A549 (cell line): ENCODE measurements around the gene KTN1. TPM values are rescaled to one million over a fixed set of nuclear protein-coding genes. Genes with fewer than 3 reads are reported as not detected.

Experiments used
- ATAC-seq, 2 experiments: fragments of 200-7000 bp in 1 of 2; fragments of >200 bp in 1 of 2; cut with Nextera tagmentation in 1 of 2; cut with Tn5 transposase in 1 of 2; 3 replicates each; pipeline versions ENCODE4 v1.8.0 to v1.9.1; 2018 to 2020; ENCODE audit warnings: mild to moderate bottlenecking in 1 of 2, moderate library complexity in 1 of 2
- CTCF ChIA-PET: fragments of 300-600 bp; sonication (Branson Sonifier 250); formaldehyde crosslinking; extraction: SDS; loops from one replicate; lab custom pipeline; 2021; ENCODE audit warnings: antibody characterized with exemption, inconsistent platforms; lab: Yijun Ruan, JAX
- POLR2A ChIA-PET: fragments of 350-600 bp; formaldehyde crosslinking; extraction: SDS; loops from one replicate; lab custom pipeline; 2021; ENCODE audit warnings: antibody characterized with exemption, inconsistent platforms; lab: Yijun Ruan, JAX
- DNase-seq, 2 experiments: peaks; one replicate each; pipeline versions ENCODE4 v3.0.0 to v3.0.0-alpha.2; 2011 to 2016; ENCODE audit warnings: low read depth in 1 of 2, low spot score in 1 of 2
- FAIRE-seq: peaks from 2 replicates; lab custom pipeline; 2011; peaks lifted over from hg19 to GRCh38; lab: Jason Lieb, UNC
- H3K27ac ChIP-seq, 2 experiments: fragments of >200 bp; sonication (Bioruptor Twin); formaldehyde crosslinking; 3 replicates each; pipeline ENCODE4 v1.5.1; 2016 to 2017
- H3K4me1 ChIP-seq: fragments of >200 bp; sonication (Bioruptor Twin); formaldehyde crosslinking; 3 replicates; pipeline ENCODE4 v1.6.1; 2016
- H3K4me2 ChIP-seq: fragments of >200 bp; sonication (Bioruptor Twin); formaldehyde crosslinking; 3 replicates; pipeline ENCODE4 v1.6.1; 2016
- H3K4me3 ChIP-seq: fragments of >200 bp; sonication (Bioruptor Twin); formaldehyde crosslinking; 3 replicates; pipeline ENCODE4 v1.5.1; 2016
- H3K9me3 ChIP-seq: fragments of >200 bp; sonication (Bioruptor Twin); formaldehyde crosslinking; 3 replicates; pipeline ENCODE4 v1.6.1; 2016
- BCL3 ChIP-seq: fragments of >200 bp; sonication (Bioruptor Twin); formaldehyde crosslinking; IDR thresholded peaks from 3 replicates; pipeline ENCODE4 v1.6.1; 2016
- CBX2 ChIP-seq: fragments of 200-600 bp; sonication (generic); IDR thresholded peaks from 2 replicates; pipeline ENCODE4 v1.6.1; 2016; ENCODE audit warnings: low read depth, mild to moderate bottlenecking, borderline replicate concordance
- CHD4 ChIP-seq: fragments of 200-600 bp; sonication (generic); IDR thresholded peaks from 2 replicates; pipeline ENCODE4 v1.6.1; 2016; ENCODE audit warnings: antibody characterized with exemption, mild to moderate bottlenecking, borderline replicate concordance
- EHF ChIP-seq: fragments of 250-450 bp; sonication (Bioruptor Pico); IDR thresholded peaks from 2 replicates; pipeline ENCODE4 v1.5.0; 2020; ENCODE audit warnings: mild to moderate bottlenecking
- EP300 ChIP-seq, 2 experiments: fragments of >200 bp; sonication (Bioruptor Twin); formaldehyde crosslinking; IDR thresholded peaks; 2 replicates in 1 of 2; 3 replicates in 1 of 2; pipeline ENCODE4 v1.6.1; 2016 to 2017
- ESRRA ChIP-seq: fragments of 150-350 bp; IDR thresholded peaks from 2 replicates; pipeline ENCODE4 v1.6.1; 2014; ENCODE audit warnings: mild to moderate bottlenecking, low read length, borderline replicate concordance
- FOXS1 ChIP-seq: fragments of 250-450 bp; sonication (Bioruptor Pico); IDR thresholded peaks from 2 replicates; pipeline ENCODE4 v1.5.0; 2020; ENCODE audit warnings: mild to moderate bottlenecking, moderate library complexity
- HDAC2 ChIP-seq: fragments of 200-600 bp; sonication (generic); IDR thresholded peaks from 2 replicates; pipeline ENCODE4 v1.6.1; 2016
- HES2 ChIP-seq: fragments of >200 bp; sonication (Bioruptor Twin); formaldehyde crosslinking; IDR thresholded peaks from 2 replicates; pipeline ENCODE4 v1.6.1; 2016
- HOXB5 ChIP-seq: fragments of 250-450 bp; sonication (Bioruptor Pico); IDR thresholded peaks from 2 replicates; pipeline ENCODE4 v1.5.0; 2020; ENCODE audit warnings: mild to moderate bottlenecking, moderate library complexity
- JUN ChIP-seq, 2 experiments: fragments of >200 bp; sonication (Bioruptor Twin); formaldehyde crosslinking; IDR thresholded peaks; 2 replicates in 1 of 2; 3 replicates in 1 of 2; pipeline ENCODE4 v1.6.1; 2016 to 2017
- JUNB ChIP-seq: fragments of >200 bp; sonication (Bioruptor Twin); formaldehyde crosslinking; IDR thresholded peaks from 2 replicates; pipeline ENCODE4 v1.6.1; 2016
- KDM1A ChIP-seq: fragments of 200-600 bp; sonication (generic); IDR thresholded peaks from 2 replicates; pipeline ENCODE4 v1.6.1; 2016; ENCODE audit warnings: low read depth, mild to moderate bottlenecking
- MAFK ChIP-seq: fragments of 450-650 bp; IDR thresholded peaks from 2 replicates; pipeline ENCODE4 v1.6.1; 2014; ENCODE audit not compliant: partially characterized antibody
- MAX ChIP-seq: IDR thresholded peaks from 2 replicates; pipeline ENCODE4 v1.6.1; 2012
- MAZ ChIP-seq: fragments of 150-350 bp; IDR thresholded peaks from 2 replicates; pipeline ENCODE4 v1.6.1; 2014; ENCODE audit warnings: antibody characterized with exemption, low read depth, low read length, borderline replicate concordance
- NR3C1 ChIP-seq: fragments of >200 bp; sonication (Bioruptor Twin); formaldehyde crosslinking; IDR thresholded peaks from 3 replicates; pipeline ENCODE4 v1.6.1; 2017
- PBX3 ChIP-seq: IDR thresholded peaks from 2 replicates; pipeline ENCODE4 v1.6.1; 2012
- POLR2AphosphoS2 ChIP-seq: conservative IDR thresholded peaks from 2 replicates; pipeline ENCODE4 v1.6.1; 2012; ENCODE audit warnings: low read length, improper control_type of control experiment, inconsistent platforms
- SREBF2 ChIP-seq: fragments of 450-650 bp; IDR thresholded peaks from 2 replicates; pipeline ENCODE4 v1.6.1; 2014; ENCODE audit warnings: mild to moderate bottlenecking, moderate library complexity
- TP53 ChIP-seq: fragments of 250-450 bp; sonication (Bioruptor Pico); IDR thresholded peaks from 2 replicates; pipeline ENCODE4 v1.5.0; 2021; ENCODE audit warnings: mild to moderate bottlenecking, moderate library complexity
- USF2 ChIP-seq: fragments of 450-650 bp; IDR thresholded peaks from 2 replicates; pipeline ENCODE4 v1.6.1; 2014; ENCODE audit warnings: antibody characterized with exemption
- ZC3H11A ChIP-seq: fragments of 450-650 bp; IDR thresholded peaks from 2 replicates; pipeline ENCODE4 v1.6.1; 2014; ENCODE audit warnings: antibody characterized with exemption, mild to moderate bottlenecking
- ZNF302 ChIP-seq: fragments of 250-450 bp; sonication (Bioruptor Pico); IDR thresholded peaks from 2 replicates; pipeline ENCODE4 v1.9.0; 2021; ENCODE audit warnings: inconsistent platforms, mild to moderate bottlenecking, moderate library complexity
- ZSCAN20 ChIP-seq: fragments of 250-450 bp; sonication (Bioruptor Pico); IDR thresholded peaks from 2 replicates; pipeline ENCODE4 v1.8.0; 2022; ENCODE audit warnings: mild to moderate bottlenecking, moderate library complexity
- WGBS: methylation state at CpG from one replicate; pipeline ENCODE4 v1.1.6; 2017; ENCODE audit errors: missing lambda C conversion rate; 5-methylcytosine and 5-hydroxymethylcytosine counted together
- polyA plus RNA-seq, 4 experiments: library from polyadenylated mRNA; depleted of rRNA in 3 of 4; stranded (reverse); fragments of >200 nt; fragmentation: RNase III in 1 of 4; extraction: RNeasy Plus Mini Kit Qiagen cat#74134 plus additional on column Dnase treatment in 1 of 4; gene quantifications; 2 replicates in 3 of 4; 3 replicates in 1 of 4; pipeline ENCODE4 v1.2.3, GENCODE V29; 2011 to 2017
- TF ChIP-seq, protein P1 (sequence below): IDR thresholded peaks from 2 replicates; pipeline ENCODE4 v1.6.1; 2012; ENCODE audit warnings: low read depth, borderline replicate concordance
- TF ChIP-seq, protein P2 (sequence below): fragments of 200-600 bp; sonication (generic); IDR thresholded peaks from 2 replicates; pipeline ENCODE4 v1.6.1; 2016; ENCODE audit warnings: antibody characterized with exemption, mild to moderate bottlenecking, moderate library complexity

The KTN1 gene
- polyA plus RNA-seq, 2 of the 4 experiments (the other 2 are of a cell fraction) = 153 to 233 TPM

DNA sequence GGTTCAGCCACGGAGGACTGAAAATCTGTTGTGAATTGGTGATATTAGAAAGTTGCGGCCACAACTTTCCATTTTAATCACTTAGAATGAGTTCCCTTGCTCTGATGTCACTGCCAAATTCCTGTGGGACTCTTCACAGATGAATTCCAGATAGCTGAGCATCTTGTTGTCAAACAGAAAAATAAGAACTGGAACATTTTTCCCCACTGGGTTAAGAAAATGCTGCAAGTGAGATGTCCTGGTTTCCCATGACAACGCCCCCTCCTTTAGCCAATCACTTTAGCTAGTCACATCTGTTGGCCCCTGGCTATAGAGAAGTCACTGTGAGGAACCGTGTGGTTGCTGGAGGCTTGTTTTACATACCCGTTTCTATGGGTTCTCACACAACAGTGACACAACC, 135.9 kb downstream of the KTN1 start (continued):
- TF ChIP-seq, protein P1, sequence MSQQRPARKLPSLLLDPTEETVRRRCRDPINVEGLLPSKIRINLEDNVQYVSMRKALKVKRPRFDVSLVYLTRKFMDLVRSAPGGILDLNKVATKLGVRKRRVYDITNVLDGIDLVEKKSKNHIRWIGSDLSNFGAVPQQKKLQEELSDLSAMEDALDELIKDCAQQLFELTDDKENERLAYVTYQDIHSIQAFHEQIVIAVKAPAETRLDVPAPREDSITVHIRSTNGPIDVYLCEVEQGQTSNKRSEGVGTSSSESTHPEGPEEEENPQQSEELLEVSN = no peak
- no peak for TF ChIP-seq EHF (CRISPR knock-in tag)
- TF ChIP-seq CBX2 = no peak
- TF ChIP-seq MAFK = no peak

- no peaks in the 10 kb centered on the region for H3K4me1 ChIP-seq
- FAIRE-seq (no peak), ATAC-seq (no peak), DNase-seq (no peak)
- H3K4me3 ChIP-seq = no peak overlapping the region
- no peaks in the 10 kb centered on the region for H3K9me3 ChIP-seq
- no peak for TF ChIP-seq HOXB5 (CRISPR knock-in tag)
- TF ChIP-seq MAX = no peak
- TF ChIP-seq EP300 (IDR thresholded peaks at IDR 0.05) = no peak
- TF ChIP-seq ZNF302 (CRISPR knock-in tag) = no peak
- no peak for TF ChIP-seq KDM1A
- no peak for TF ChIP-seq ZC3H11A
- no peak for TF ChIP-seq HDAC2
- TF ChIP-seq JUNB = no peak
- TF ChIP-seq NR3C1 = no peak
- TF ChIP-seq, protein P2, sequence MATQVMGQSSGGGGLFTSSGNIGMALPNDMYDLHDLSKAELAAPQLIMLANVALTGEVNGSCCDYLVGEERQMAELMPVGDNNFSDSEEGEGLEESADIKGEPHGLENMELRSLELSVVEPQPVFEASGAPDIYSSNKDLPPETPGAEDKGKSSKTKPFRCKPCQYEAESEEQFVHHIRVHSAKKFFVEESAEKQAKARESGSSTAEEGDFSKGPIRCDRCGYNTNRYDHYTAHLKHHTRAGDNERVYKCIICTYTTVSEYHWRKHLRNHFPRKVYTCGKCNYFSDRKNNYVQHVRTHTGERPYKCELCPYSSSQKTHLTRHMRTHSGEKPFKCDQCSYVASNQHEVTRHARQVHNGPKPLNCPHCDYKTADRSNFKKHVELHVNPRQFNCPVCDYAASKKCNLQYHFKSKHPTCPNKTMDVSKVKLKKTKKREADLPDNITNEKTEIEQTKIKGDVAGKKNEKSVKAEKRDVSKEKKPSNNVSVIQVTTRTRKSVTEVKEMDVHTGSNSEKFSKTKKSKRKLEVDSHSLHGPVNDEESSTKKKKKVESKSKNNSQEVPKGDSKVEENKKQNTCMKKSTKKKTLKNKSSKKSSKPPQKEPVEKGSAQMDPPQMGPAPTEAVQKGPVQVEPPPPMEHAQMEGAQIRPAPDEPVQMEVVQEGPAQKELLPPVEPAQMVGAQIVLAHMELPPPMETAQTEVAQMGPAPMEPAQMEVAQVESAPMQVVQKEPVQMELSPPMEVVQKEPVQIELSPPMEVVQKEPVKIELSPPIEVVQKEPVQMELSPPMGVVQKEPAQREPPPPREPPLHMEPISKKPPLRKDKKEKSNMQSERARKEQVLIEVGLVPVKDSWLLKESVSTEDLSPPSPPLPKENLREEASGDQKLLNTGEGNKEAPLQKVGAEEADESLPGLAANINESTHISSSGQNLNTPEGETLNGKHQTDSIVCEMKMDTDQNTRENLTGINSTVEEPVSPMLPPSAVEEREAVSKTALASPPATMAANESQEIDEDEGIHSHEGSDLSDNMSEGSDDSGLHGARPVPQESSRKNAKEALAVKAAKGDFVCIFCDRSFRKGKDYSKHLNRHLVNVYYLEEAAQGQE = no peak
- no peak for TF ChIP-seq ZSCAN20 (CRISPR knock-in tag)
- TF ChIP-seq HES2 = no peak
- TF ChIP-seq JUN (IDR thresholded peaks at IDR 0.05) = no peak
- no peak for TF ChIP-seq PBX3
- TF ChIP-seq POLR2AphosphoS2 = no peak
- H3K27ac ChIP-seq = no peak overlapping the region
- CTCF ChIA-PET = interaction anchor here (0.6 to 1.6 kb wide), 2 partner anchors 271 to 623 kb away, joined by 3 to 4 read pairs; no protein-coding TSS in a partner anchor
- WGBS = 82% methylated on average over 4 of the region's 4 CpGs
- H3K4me2 ChIP-seq = no peak overlapping the region
- POLR2A ChIA-PET = no interaction called here
These were observed 137.6 kb downstream of the KTN1 start for GRCh38 chr14:55717621-55718020.

- Histone ChIP-seq H3K27ac (no peak overlapping the region), H3K9me3 (no peaks in the 10 kb centered on the region), H3K4me2 (no peak overlapping the region), H3K4me3 (no peak overlapping the region), H3K4me1 (no peaks in the 10 kb centered on the region)
- FAIRE-seq (no peak), DNase-seq (no peak), ATAC-seq (no peak)
- CTCF ChIA-PET = interaction anchor here (0.9 kb wide), 1 partner anchor 10 kb away, joined by 3 read pairs; no protein-coding TSS in a partner anchor
- POLR2A ChIA-PET = no interaction called here
- TF ChIP-seq USF2 = no peak
- no peak for TF ChIP-seq ESRRA
- no peak for TF ChIP-seq BCL3
- no peak for TF ChIP-seq CHD4
- no peak for TF ChIP-seq TP53 (CRISPR knock-in tag)
- no peak for TF ChIP-seq SREBF2
- TF ChIP-seq FOXS1 = no peak
- no peak for TF ChIP-seq ZNF302 (CRISPR knock-in tag)
- no peak for TF ChIP-seq MAZ
- 73% methylated on average over 1 of the region's 1 CpG for WGBS
These were observed 138.5 kb downstream of the KTN1 start for GRCh38 chr14:55718551-55718950.
